NCI-H2029 treated with DMSO at 0.1 percent for 48 hours (cell line): ENCODE results near the gene EEF1AKMT2.

Experiments
- DNase-seq: peaks from one replicate; lab custom pipeline; 2025; lab: John Stamatoyannopoulos, UW

EEF1AKMT2 gene

DNA sequence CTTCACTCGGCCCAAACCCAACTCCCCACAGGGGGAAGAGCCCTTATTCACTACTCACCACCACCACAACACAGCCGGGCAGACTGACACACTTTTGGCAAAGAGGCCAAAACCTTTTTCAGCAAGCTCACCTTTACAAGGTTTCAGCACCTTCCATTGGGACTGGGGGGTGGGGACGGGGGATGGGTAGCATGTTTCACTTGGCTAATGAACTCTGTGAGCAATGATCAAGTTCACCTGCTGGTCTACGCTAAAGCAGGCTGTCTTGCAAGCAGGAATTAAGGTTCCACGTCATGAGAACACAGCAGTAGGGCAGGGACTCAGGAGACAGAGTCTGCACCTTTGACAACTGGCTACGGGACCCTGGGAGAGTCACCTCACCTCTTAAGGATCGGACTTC lies 54.5 kb downstream of the EEF1AKMT2 start:
- no peak for DNase-seq

DNA sequence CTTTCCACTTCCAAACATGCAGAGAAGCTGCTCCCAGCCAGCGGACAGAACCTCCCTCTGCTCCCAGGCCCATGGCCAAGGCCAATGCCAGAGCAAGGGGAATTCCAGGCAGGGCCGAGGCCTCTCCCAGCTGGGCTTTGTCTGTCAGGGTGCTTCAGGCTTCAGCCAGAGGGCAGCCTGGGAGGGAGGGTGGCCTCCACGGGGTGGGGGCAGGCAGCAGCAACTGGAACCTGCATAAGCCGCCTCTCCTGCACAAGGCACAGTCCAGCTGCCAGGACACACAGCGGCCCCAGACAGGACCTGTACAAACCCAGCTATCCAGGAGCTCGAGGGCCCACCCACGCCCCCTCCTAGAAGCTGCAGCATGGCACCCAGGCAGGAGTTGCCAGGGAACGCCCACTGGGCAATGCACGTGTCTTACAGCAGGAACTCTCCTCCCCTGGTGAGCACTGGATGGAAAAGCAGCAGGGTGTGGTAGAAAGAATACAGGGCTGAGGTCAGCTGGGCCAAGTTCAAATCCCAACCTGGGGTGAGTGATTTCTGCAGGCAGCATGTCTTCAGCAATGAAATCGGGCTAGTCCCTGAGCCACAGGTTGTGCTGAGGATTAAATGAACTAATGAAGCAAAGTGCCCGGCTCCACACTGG lies 55.1 kb downstream of the EEF1AKMT2 start:
- no peak for DNase-seq

DNA sequence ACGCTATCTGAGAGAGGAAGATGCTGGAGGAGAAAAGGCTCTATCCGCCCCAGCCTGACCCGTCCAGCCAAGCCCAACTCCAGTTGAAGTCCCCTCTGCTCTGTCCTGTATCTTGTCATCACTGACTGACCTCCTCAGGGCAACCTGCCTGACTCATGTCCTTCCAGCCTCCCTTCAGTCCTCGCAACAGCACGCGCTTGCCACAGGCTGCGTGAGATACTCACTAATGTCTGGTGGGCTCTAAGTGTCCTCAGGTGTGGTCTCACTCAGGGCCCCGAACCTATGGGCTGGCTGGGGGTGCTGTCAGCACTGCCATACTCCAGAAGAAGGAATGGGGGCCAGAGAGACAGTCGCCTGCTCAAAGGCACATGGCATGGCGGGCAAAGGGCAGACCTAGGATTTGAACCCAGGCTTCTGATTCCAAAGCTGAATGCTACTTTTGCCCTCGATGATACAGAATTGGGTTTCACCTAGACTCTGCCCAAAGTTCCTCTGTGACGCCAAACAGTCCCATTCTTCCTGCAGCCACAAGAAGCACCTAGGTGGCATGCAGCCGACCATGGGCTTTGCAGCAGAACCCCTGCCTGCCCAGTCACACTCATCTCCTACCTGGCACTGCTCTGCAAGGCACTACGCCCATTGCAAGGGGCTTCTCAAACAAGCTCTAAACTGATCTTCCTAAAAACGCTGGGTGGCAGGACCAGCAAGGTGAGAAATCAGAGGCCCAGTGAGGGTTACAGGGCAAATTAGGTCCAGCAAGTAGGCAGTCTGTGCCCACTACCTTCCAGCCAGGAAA lies 56.0 kb downstream of the EEF1AKMT2 start:
- DNase-seq = no peak

DNA sequence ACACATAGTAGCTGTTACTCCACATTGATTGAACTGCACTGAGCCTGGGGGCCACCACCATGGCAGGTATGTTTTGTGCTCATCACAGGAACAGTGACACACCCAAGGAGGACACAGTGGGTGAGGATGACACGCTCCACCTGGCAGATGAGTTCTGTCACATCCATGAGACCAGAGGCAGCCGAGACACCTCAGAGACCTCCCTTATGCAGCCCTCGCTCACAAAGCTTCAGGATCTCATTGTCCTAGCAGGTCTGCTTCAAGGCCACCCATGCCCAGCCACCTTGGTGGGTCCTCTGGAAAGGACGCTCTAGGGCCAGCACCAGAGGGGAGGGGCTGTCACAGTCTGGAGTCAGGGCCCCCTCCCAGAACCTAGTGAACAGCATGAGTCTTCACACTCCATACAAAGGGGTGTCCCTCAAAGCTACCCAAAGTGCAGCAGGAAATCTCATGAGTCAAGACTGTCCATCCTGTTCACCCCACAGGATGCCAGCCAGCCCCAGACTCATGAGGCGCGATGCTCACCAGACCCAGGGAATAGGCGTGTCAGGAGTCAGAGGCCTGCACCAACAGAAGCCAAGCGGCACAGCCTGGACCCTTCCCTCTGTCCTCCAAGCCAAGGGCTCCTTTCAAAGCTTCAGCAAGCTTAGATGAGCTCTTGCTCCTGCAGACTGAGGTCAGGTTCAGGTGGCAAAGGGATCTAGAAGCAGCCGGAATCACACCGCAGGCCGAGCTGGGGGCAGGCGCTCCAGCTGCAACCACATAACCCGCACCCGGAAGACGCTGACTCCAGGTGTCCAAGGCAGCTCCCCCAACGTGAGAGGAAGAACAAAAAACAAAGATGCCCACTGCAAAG lies 57.1 kb downstream of the EEF1AKMT2 start:
- DNase-seq = no peak

DNA sequence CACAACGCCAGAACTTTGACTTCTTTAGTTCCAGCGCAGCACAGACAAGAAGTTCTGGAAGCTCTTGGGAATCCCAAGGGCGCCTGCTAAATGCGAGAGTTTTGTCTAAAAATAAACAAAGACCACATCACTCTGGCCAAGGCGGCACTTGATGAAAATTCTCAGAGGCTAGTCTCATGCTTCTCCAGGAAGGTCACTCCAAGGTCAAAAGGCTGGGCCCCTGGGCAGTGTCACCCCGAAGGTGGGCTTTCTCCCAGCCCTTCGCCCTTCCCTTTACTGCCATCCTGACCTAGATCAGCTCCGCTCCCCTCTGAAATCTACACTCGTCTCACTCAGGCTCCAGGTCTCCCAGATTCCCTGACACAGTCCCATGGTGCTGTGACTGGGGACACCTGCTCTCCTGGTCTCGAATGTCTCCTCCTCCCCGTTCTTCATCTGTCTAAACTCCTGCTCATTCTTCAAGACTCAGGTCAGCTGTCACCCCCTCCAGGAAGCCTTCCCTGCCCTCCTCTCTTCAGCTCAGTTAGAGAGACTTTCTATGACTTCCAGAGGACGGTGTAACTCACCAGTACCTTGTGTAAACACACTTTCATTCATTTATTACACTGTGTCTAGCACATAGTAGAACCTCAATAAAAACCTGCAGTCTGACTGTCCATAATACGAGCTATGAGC lies 58.0 kb downstream of the EEF1AKMT2 start:
- no peak for DNase-seq

DNA sequence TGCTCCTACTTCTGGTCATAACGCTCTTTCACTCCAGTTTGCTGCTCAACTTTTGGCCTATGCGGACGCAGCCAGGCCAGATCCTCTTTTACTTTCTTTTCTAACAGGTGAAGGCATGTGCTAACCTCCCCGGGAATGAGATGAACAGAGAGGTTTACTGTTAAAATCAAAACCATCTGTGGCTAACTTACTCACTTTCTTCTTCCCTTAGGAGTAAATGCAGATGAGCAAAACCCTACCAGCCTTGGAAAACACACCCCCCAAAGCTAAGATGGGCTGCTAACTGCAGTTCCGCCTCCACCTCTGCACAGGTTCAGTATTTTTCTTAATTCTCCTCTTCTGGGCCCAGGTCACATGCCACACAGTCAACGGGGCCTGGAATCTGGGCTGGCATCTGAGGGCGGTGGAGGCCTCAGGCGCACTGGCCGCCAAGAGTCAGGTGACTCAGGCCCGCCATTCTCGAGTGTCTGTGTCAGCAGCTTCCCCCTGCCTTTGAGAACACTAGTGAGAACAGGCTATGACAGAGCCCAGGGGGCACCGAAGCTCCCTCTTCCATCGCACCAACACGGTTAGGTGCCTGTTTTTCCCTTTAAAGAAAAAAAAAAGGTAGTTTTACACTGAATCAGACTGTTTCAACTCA lies 58.6 kb downstream of the EEF1AKMT2 start:
- no peak for DNase-seq

DNA sequence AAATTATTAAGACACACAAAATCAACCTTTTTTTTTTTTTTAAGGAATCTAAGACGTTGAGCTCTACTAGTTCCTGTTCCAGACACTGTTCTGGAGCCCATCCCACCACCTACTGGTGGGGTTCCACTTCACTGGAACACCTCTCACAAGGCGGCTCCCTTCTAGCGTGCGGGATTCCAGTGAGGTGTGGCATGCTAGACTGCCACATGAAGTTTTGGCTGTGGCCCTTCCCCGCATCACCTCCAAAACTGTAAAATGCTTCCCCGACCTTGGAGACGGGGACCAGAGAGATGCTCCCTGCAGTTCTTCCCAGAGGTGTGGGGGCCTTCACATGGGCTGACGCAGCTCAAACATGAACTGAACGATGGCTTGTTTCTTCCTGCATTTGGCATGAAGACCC lies 60.1 kb downstream of the EEF1AKMT2 start:
- no peak for DNase-seq

DNA sequence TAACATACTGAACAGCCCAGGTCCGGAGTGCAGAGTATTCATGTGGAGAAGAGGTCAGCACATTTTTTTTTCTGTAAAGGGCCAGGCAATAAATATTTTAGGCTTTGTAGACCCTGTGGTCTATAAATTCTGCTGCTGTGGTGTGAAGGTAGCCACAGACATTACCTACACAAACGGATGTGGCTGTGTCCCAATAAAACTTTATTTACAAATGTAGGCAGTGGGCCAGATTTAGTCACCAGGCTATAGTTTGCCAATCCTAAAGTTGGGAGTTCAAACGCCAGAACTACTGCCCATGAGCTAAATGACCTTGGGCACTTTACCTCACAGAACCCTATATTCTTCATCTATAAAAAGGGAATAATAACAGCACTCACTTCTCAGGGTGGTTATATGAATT lies 60.9 kb downstream of the EEF1AKMT2 start:
- DNase-seq = no peak

DNA sequence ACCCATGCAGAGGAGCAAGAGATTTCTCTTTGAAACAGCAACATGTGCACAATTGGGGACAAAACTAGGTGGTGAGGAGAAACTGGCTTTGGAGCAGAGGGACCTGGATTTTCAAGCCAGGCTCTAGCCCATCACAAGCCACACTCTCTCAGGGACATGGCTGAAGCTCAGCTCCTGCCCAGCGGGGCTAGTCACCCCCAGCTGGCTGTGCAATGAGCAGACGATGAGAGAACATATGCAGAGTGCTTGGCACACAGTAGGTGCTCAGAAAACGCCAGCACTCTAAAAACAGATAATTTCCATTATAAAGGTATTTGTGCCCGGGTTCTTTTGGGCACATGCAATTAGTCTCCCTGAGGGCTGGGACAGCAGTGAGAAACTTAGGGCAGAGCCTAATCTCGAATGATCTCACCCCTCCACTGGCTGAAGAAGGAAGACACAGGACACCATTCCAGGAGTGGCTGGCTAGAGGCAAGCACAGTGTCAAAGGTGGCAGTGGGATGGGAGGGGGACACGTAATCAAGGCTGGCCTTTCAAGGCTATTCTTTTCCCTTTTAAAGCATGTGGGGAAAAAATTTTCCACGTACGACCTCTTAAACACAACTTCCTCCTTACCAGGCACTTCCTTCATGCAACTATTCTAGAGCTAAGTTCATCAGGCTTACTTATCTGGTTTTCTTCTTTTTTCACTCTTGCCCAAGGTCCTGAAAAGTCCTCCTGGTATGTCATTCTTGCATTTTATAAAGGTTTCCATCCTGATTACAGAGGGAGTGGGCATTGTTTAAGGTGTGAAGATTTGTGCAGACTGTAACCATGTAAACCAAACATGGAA lies 62.6 kb downstream of the EEF1AKMT2 start:
- no peak for DNase-seq

DNA sequence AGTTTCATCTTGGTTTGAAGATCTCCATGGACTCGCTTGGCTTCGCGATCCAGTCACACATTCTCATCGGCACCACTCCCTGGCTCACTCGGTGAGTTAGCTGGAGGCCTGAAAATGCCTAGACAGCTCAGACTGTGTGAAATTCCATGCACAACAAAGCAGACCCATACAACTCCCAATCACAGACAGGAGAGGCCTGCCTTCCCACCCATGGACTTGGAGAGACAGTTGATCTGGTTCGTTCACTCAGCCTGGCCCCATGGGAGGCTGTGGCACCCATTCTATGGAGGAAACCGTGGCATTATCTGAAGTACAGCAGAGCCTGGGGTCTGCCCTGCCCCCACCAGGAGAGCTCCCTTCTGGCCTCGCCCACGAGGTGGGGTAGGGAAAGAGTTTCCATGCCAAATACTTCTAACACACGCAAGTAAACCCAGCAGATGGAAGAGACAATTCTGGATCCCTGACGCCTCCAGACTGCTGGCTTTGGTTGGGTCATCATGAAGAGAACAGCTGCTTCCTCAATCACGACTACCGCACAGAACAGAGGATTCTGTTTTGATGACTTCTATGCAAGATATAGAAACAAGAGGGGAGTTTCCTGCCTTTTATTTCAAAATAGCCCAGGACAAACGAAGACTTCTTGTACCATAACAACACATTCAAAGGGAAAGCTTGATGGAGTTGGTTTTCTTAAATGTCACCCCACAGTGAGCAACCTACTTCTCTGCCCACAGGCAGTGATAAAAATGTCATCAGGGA lies 63.4 kb downstream of the EEF1AKMT2 start:
- DNase-seq = no peak

DNA sequence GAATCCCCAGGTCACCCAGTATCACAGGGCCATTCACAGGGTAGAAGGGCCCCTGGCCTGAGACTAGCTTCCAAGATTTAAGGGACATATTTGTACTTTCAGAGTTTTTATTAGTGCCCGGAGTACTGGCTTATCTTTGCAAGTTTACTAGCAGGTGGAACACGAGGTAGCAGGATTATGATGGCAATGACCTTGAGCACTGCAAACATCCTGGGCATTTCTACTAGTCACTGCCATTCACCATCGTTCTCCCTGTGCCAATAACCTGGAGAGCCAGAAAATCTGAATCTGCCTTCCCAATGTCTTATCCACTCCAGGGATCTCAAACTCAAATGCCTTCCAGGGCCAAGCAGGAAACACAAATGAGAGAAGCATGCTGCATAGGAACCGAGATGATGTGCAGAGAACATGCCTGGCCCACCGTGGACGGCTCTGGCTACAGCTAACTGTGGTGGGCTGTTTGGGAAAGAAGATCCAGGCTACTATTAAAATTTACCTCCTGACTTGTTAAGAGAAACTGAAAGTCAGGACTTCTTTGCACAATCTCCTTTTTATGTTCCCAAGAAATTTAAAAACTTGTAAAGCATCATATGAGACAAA lies 64.2 kb downstream of the EEF1AKMT2 start:
- DNase-seq = no peak

DNA sequence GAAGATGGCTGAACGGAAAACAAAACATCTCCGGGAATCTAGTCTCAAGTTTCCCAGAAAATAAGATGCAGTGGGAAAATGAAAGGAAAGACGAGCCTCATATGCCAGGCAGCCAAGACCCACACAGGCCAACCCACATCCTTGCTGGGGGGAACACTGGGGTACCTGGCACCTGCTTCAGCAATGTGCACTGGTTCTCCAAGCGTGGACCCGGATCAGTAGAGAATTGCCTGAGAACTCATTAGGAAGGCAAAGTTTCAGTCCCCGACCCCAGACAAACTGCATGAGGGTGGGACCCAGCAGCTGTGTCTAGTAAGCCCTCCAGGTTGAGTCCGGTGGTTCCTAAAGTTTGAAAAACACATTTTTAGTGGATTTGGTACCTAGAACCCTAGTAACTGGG lies 65.9 kb downstream of the EEF1AKMT2 start:
- no peak for DNase-seq

DNA sequence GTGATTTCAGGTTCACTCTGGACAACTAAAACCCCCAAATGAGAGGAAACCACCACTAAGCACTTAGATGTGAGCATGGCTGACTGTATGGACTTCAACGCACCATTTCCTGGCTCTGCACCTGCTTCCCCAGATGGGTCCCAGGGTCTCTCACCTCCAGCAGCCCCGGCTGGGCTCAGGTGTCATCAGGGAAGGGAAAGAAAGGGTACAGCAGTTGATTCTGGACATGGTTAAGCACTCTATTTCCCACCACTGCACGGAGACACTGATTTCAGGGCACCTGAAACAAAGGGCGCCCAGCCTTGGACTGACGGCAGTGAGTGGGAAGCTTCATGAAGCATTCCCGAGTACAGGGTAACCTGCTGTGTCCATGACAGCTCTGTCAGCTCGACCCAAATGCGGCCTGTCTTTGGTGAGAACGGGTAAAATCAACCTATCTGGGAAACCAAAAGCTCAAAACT lies 66.5 kb downstream of the EEF1AKMT2 start:
- no peak for DNase-seq

DNA sequence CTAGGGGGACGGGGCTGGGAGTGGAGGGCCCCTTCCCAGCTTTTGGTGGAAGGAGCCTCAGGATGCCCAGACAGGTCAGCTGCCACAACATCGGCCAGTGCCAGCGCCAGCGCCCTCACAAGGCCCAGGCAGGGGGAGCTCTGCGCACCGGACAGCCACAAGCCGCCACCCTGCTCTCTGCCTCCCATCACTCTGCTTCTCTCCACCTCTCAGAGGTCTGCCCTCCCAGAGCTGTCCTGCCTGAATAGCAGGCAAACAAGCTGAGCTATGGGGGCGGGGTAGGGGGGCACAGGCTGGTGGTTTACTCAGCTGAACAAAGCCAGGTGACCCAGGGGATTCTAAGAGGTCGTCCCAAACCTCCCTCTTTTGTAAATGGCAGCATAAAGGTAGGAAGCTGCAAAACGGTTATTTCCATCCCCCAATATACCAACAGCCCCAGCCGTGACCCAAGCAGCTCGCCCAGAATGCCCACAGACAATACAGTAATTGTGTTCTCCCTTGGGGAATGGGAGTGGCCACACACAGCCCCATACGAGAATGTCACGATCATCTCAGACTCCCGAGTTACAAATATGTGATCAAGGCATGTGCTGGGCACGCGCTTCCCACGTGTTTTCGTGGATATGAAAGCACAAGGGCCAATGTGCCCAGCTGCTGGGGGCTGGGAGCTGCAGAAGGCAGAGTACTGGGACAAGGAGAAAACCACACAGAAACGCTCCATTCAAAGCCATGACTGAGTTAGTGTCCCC lies 67.2 kb downstream of the EEF1AKMT2 start:
- DNase-seq = no peak

DNA sequence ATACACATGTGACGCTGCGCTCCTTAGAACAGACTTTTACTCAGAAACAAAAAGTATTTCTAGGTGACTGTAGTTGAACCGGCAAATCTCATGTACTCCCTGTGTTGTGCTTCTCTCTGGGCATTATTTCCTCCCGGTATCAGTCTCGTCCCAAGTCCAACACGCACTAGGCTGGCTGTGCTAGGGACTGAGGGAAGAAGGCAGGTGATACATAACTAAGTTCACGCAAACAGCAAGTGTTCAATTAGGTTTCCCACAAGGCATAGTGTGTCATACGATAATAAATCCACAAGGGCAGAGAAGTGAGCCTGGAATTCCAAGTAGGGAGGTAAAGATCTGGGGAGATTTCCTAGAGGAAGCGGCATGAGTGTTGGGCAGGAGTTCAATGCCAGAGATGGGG lies 67.9 kb downstream of the EEF1AKMT2 start:
- DNase-seq = no peak

DNA sequence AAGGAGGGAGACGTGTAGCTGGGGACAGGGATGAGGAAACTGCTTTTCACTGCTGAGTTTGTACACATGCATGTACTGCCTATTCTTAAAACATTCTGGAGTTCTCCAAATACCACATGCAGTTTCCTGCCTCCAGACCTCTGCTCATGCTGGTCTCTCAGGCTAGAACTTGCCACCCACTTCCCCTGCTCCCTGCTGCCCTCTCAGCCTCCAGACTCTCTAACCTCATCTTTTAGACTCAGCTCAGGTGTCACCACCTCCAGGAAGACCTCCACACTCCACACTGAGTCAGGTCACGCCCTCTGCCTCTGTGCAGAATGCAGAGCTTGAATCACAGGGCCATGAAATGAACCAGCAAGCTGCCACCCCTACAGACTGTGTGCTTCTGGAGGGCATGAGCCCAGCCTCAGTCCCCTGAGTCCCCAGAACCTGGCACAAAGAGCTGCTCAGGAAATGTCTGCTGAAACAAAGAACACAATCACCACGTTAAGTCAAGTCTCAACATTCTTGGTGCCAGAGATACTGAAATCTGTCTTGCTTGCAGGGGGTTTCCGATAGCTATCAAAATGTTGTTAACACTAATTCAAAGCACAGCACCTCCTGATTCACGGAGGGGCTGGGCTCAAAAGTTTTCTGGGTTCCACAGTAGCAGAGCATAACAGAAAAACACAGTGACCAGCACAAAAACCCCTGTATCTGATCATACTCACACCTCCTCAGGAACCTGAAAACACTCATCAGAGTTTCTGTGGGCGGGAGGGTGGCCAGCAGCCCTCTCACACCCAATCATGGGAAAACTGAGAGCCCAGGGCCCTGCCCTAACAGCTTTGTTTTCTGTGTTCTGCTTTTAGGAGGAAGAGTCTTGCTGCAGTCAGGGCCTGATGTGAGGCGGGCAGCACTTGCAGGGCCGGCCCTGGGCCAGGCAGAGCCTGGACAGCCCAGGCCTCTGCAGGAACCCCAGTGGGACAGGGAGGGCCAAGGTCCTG lies 68.6 kb downstream of the EEF1AKMT2 start:
- no peak for DNase-seq

DNA sequence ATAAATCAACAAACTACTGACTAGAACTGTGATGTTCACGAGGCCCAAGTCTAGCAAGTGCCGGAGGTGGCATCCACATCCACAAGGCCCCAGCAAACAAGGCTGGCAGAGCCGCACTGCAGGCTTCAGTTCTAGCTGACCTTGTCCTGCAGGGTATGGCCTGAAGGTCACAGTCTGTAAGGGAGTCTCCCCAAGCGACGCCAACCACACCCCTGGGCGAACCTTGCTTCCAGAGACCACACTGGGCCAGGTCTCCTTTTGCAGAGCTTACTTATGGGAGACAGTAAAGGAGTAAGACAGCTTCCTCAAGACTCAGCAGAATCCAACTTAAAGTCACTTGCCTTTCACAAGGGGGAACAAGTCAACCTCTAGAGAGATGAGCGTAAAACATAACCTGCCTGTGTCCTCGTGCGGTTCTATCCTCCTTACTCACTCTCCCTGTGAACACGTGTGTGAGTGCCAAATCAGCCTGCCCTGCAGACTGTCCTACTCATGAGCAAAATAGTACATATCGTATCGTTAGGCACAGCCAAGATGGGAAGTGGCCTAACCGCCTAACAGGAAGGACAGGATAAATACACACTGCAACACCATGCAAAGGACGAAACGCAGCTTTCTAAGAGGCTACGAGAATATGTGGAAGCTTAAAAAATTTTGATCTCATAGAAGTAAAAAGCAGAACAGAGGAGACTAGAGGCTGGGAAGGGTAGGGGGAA lies 70.2 kb downstream of the EEF1AKMT2 start:
- no peak for DNase-seq
